Ramos (cell line): ENCODE results near the gene TRERF1.

Experiments used
- in situ Hi-C: fragments of 300-500 bp; cut with MboI; formaldehyde crosslinking; loops from one replicate; pipeline ENCODE4 v1.14.3; 2022; ENCODE audit warnings: low sequenced_read_pairs; ENCODE audit not compliant: unreplicated experiment

TRERF1 gene

DNA sequence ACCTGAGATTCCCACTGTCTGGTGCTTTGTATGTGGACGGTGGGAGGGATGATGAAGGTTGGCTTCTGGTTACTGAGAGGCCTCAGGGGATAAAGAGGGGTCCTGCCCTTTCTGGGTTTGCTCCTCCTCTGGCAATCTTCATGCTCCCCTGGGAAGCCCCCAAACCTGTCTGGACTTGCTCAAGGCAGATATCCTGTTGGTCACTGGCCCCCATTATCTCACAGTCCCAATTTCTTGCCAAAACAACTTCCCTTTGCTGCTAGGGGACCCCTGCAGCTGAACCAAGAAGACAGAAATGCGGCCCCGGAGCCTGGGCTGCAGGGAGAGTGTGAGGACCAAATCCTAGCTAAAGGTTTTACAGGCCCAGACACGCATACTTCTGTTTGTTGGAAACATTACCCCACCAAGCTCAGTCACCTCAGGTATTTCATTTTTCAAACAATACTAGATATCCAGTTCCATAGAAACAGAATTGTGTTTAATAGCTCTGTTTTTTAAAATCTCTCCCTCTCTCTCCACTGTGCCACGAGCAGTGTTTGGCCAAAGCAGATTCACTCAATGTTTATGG, 170.7 kb downstream of the TRERF1 start:
- in situ Hi-C loops, result no loop called here

DNA sequence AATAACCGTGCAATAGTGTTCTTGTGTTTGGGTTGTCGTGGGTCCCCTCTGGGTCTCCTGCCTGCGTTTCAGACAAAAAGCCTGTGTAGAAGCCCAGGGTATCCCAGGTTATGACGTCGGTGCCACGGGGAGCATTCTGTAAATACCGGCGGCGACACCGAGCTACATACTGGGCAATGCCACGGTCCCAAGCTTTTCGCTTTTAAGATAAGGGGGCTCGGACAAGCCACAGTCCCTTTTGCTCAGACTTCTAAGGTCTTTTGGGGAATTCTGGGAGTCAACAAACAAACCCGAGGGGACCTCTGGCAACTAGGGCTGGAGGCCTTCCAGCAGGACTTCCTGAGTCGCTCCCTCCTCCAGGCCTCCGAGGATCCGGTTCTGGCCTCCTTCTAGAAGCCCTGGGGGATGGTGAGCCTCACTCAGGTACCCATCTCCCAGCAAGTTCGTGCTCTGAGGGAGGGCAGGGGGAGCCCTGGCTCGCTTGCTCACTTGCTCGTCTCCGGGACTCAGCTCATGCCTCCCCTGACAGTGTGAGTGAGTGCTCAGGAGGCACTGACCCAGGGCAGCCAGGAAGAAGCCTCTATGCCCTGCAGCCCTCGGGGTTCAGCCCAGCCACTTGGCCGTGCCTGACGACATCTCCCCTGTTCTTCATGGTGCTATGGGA, 171.6 kb downstream of the TRERF1 start:
- in situ Hi-C loops, result no loop called here

DNA sequence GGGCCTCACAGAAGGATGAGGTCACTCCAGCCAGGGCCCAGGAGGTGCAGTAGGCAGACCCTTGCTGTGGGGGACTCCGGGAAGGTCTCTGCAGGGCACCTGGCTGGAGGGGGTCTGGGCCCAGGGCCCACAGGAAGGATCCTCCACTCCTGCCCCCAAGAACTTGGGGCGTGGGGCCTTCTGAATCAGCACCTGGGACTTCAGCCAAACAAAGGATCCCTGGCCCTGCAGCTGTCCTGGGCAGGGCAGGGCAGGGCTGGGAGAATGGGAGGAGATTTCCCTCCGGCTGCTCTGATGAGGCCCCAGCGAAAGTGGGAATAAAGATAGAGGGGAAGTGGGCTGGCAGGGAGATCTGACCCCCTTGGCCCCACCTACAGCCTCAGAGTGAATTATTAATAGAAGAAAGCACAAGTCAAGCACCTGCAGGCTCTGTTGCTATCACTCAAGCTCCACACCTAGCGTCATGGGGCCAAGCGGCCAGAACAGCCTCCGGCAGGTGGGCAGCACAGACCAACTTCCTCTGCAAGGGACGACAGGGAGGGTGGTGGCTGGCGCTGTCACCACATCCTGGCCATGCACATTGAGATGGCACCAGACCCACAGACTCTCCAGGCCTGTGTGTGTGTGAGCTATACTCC, 172.5 kb downstream of the TRERF1 start:
- in situ Hi-C loops, result no loop called here

DNA sequence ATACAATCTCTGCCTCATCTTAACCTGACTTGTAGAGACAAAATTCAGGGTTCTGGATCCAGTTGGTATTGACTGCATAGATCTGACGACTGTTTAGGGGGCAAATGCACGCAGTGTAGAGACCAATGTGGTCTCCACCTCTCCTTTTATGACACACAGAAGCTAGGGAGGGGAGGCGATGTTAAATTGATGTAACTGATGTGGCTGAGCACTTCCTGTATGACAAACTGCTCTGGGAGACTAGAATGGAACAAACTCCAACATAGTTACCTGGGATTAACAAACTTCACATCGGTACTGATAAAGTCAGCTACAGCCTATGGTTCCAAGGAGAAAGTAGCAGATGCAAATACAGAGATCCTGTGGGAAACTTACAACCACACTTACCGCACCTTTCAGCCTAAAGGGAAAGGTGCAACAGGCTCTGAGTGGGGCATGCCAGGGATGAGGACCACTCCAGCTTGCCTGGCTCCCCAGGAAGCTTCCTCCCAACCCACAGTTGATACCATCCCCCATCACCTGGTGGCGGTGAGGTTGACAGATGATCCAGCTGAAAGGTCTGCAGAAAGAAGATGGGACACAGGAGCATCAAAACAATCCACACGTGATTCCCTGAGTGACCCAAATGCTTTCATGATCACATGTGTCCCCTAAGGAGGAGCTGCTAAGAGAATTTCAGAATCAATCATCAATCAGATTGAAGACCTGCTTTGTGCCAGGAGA, 173.4 kb downstream of the TRERF1 start:
- in situ Hi-C loops, result no loop called here

DNA sequence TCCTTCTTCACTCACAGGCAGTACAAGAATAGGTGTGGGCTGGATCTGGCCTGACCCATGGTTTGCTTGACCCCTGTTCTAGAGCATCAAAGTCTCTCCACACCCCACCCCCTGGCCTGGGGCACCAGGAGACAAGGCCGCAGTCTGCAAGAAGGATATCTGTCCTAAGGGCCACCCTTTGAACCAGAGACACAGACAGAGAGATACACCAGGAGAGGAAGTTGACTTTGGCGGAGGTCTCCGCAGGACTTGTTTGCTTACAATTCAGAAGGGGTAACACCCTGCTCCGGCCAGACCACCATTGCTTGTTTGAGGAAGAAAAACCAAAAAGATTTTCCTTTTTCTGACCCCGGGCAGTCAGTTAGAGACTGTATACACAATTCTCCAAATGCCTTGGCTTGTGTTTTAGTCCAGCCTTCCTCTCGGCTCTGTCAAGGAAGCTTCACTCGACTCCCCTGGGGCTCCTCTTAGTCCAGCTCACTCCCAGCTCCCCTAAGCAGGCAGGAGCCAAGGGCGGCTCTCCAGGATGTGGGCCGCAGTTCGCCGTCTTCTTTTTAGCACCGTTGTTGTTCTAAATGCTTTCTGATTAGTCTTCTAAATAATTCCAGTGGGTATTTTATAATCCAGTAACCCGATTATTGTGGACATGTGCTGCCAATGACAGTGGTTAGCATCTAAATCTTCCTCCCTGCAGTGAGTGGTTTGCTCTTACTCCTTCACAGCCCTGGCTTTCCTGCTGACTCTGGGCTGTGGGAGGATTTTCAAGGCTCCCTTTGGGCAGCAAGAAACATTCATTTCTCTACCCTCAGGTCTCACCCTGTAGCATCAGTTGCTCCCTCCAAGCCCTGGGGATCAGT, 175.5 kb downstream of the TRERF1 start:
- in situ Hi-C loops, result no loop called here

DNA sequence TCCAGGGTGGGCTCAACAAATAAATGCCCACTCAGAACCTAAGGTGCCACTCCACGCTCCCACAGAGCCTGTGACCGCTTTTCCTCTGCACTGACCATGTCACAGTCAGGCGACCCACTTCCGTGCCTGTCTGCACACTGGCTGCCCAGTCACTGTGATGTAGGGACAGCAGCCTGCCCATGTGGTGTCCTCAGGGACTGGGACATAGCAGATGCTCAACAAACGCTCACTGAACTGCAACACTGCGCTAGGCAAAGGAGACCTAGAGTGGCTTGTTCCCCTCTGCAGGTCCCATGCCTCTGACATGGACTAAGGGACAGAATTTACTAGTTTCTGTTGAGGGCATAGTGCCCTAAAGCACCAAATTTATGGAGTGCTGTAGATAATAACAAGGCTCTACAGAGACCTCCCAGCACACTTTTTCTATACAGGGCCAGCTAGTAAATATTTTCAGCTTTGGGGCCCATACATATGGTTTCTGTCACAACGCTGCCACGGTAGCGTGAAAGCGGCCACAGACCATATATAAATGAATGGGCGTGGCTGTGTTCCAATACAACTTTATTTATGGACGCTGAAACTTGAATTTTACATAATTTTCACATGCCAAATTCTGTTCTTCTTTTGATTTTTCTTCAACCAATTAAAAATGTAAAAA, 176.2 kb downstream of the TRERF1 start:
- in situ Hi-C loops, result no loop called here

DNA sequence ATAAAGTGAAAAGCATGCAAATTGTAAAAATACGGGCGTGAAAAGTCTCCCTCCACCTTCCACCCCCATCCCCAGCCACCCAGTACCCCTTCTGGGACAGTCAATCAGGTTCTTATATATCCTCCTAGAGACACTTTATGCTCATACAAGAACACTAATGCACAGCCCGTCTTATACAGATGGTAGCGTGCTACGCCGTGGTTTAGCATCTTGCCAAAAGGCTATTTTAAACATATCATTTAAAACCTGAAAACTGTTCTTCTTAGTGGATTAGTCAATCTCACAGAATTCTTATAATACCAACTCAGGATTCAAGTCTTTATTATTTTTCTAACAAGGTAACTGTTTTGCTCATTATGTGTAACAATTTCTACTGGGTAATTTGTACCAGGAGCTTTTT, 176.8 kb downstream of the TRERF1 start:
- in situ Hi-C loops, result loop anchor here (25.0 kb wide), 1 partner anchor 262 kb away; no protein-coding TSS in a partner anchor

DNA sequence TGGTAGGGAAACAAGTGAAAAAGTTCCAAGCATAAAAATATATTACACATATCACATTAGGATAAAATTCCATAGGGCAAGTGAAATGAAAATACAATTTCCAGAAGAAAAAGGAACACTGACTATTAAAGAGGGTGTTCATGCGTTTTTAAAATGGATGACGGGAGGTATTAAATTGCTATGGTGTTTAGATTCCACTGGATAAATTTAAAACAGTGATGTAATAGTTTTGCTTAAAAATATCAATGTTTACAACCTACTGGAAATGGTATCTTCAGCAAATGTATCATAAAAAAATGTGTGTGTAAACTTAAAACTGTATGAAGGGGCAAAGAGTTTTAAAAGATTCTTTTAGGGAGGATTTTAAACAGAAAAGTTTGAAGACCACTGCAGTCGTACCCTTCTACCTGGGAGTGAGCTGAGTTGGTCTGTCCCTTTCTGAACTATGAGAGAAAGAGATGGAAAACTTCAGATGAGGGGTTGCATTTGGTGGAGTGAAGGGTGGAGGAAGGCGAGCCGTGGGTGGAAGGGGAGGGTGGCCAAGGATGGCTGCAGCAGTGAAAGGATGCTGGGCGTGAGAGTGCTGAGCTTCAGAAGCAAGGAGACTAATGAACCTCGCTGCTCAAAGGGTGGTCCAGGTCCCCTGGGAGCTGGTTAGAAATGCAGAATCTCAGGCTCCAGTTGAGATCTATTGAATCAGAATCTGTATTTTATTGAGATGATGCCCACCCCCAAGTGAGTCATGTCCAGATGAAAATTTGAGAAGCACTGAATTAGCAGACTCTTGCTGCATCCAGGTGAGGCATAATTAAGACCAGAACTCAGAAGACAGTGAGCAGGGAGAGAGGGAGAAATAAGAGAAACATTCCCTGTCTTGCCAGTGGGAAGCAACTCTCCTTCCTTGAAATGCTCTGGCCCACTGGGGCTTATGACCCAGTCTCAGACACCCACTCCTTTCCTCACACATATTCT, 179.6 kb downstream of the TRERF1 start:
- in situ Hi-C loops, result loop anchor here (25.0 kb wide), 1 partner anchor 265 kb away; no protein-coding TSS in a partner anchor

DNA sequence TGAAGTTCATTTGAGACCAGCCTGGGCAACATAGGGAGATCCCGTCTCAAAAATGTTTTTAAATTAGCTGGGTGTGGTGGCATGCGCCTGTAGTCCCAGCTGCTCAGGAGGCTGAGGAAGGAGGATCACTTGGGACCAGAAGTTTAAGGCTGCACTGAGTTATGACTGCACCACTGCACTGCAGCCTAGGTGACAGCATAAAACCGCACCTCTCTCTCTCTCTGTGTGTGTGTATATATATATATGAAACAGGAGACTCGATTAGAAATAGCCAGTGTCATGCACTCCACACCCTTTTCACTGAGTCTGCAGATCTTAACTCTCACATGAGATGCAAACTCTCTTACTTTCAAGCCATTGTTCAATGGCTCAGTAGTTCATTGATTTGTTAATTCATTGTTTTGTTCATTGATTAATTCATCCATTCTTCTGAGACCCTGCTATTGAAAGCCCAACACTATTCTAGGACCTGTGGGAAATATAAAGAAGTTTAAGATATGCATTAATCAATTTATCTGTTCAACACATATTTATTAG, 181.7 kb downstream of the TRERF1 start:
- in situ Hi-C loops, result loop anchor here (25.0 kb wide), 1 partner anchor 267 kb away; no protein-coding TSS in a partner anchor

DNA sequence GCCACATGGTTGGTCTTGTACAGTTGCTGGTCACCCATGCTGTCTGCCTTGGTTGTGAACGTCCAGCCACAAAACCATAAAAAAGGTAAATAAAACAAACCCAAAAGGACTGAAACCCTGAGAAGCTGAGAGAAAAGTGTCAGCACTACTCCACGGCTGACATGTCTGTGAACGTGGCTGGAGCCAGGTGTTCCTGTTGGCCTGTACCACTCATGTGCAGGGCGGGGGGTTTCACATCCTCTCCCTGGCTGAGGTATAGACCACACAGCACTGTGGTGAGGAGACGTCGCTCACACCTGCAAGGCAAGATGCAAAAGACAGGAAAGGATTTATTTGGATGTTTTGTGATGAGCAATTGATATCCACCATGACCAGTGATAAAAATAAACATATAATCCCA, 182.2 kb downstream of the TRERF1 start:
- in situ Hi-C loops, result loop anchor here (25.0 kb wide), 1 partner anchor 268 kb away; no protein-coding TSS in a partner anchor

DNA sequence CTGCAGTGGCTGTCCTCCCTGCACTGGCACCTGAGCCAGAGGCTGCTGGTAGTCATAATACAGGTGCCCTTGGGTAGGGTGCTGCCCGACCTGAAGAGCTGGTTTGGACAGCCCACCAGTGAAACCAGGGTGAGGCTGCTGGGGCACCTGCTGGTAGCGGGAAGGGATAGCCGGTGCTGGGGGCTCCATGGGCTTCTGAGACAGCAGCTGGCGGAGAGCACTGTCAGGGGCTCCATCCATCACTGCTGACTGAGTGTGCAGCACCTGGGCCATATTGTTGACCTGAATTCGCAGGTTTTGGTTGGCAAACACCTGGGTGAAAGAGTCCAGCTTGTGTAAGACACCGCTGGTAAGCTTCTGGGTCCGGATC, 182.9 kb downstream of the TRERF1 start:
- in situ Hi-C loops, result loop anchor here (25.0 kb wide), 1 partner anchor 268 kb away; no protein-coding TSS in a partner anchor

DNA sequence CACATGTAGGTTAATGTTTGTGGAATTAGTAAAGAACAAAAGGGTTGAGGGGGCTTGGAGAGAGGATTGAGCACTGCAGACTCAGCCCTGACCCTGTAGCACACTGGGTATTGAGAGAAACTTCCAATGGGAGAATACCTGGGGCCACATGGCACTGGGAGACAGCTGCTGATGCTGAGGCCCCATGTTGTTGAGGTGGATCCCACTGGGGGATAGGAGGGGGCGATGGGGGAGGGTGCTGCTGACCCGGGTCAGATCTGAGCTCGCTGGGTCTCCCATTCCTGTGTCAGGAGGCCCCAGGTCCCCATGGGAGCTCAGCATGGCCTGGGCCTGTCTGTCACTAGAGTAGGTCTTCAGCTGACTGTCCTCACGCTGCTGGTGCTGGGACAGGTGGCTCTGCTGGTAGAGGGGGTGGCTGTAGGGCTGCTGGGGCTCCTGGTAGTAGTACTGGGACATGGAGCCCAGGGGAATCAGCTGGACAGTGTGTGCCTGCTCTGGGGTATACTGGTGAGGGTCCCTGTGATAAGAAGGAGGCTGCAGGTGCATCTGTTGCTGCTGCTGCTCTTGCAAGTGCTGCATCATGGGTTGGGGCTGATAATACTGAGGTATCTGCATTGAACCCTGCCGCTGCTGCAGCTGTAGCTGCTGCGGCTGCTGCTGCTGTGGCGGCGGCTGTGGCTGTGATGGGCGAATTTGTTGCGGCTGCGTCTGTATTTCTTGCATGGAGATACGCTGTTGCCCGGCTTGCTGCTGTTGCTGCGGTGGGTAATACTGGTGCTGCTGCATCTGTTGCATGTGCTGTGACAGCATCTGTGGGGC, 183.5 kb downstream of the TRERF1 start:
- in situ Hi-C loops, result loop anchor here (25.0 kb wide), 1 partner anchor 269 kb away; no protein-coding TSS in a partner anchor

DNA sequence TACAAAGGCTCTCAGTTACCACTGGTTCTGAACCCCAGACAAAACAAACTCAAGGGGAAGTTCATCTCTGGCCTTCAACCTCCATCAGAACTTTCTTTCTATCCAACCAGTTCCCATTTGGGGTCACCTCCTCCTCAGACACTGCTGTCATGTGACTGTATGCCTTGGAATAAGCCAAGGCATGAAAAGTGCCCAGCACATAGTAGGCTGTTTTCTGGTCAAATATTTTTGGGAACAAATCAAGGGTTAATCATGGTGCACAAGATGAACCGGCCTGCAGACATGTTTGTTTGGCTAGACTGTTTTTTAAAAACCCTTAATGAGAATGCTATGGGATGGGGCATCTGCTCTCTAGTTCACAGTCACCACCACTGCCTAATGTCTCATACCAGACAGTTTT, 185.2 kb downstream of the TRERF1 start:
- in situ Hi-C loops, result loop anchor here (25.0 kb wide), 1 partner anchor 271 kb away; no protein-coding TSS in a partner anchor

DNA sequence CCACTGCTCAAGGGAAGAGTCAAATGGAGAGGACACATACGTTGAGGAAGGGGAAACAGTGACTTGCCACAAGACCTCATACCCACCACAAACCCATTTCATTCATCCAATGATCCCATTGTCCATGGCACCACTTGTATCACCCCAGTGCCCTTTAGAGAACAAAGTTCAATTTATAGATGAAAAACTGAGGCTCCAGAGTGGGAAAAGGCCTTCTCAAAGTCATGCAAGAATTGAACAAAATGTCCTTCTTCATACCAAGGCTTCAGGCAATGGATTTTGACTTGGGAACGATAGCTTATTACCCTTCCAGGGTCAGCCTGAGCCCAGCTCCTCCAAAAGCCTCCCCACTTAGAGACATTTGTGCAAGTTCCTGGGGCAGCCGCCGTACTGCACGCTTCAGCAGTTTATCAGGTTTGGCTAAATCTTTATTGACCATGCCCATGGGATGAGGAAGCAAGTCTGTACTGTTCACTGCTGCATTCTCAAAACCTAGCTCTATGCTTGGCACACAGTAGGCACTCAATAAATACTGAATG, 186.8 kb downstream of the TRERF1 start:
- in situ Hi-C loops, result loop anchor here (25.0 kb wide), 1 partner anchor 272 kb away; no protein-coding TSS in a partner anchor

DNA sequence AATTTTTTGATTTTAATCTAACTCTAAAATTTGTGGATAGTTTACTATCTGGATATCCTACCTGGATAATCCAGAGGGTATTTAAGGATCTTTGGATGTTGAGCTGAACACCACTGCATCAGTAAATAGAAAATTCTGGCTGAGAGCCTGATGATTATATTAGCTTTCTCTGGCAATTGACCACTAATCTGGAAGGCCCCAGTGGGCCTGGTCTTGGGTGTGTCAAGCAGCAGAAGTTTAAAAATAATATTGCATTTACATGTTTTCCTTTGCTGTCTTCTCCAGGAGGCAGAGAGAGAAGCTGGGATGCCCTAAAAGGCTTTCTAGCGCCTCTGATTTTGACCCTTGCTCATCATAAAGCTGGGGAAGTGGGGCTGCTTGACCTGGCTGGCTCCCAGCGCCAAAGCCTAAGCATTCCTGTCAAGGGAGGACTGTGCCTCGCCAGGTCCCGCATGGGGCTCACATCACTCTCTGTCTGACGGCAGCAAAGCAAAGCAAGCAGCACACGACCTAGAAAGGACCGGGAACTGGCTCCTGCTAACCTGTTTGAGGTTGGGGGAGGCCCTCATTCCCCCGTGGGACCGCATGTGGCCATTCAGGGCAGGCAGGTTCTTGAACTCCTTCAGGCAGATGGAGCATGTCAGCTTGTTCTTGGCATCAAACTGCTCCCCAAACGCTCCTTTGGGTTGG, 187.4 kb downstream of the TRERF1 start:
- in situ Hi-C loops, result loop anchor here (25.0 kb wide), 1 partner anchor 273 kb away; no protein-coding TSS in a partner anchor

DNA sequence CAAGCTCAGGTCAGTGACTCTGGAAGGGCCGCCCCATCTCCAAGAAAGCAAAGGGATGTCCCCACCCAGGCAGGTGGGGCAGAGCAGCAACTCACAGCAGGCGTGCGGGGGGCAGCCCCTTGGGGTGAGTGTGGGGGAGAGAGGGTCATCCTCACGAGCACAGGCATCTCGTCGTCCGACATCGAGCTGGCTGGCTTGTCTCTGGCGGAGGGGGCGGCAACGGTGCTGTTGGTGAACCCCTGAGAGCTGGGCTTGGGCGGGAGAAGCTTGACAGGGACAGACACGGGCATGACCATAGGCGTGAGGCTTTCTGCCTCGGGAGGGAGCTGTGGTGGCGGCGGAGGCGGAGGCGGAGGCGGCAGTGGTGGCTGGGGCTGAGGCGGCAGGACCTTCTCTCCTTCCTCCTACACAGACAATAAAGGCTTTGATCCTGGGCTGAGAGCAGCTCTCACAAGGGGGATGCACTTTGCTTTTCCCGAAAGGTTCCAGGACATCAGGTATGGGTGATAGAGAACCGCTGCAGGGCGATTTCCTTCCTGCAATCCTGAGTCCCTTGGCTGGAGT, 188.5 kb downstream of the TRERF1 start:
- in situ Hi-C loops, result loop anchor here (25.0 kb wide), 1 partner anchor 274 kb away; no protein-coding TSS in a partner anchor
